Activated naive CD4-positive, alpha-beta T cell treated with anti-CD3 and anti-CD28 coated beads for 36 hours (primary cell): ENCODE results near the gene CSAG1. TPM values are rescaled to one million over a fixed set of nuclear protein-coding genes. Genes with fewer than 3 reads are reported as not detected.
"Not testable (repeated sequence)": the region's sequence is repeated elsewhere in the genome, so short reads cannot be mapped to it uniquely, and the experiment has no call there.

Experiments
- CTCF ChIA-PET: fragments of 350-600 bp; sonication (Branson Sonifier 250); formaldehyde crosslinking; loops from one replicate; lab custom pipeline; 2021; ENCODE audit warnings: antibody characterized with exemption; lab: Charles Lee
- DNase-seq: peaks from one replicate; pipeline ENCODE4 v3.0.0-alpha.2; 2020
- H3K27ac Mint-ChIP-seq: one replicate; pipeline ENCODE4 v1.8.0; 2021; ENCODE audit warnings: mild to moderate bottlenecking, mixed read lengths
- H3K27me3 Mint-ChIP-seq: one replicate; pipeline ENCODE4 v1.8.0; 2021; ENCODE audit warnings: low read depth, mixed read lengths
- H3K36me3 Mint-ChIP-seq: one replicate; pipeline ENCODE4 v1.8.0; 2021; ENCODE audit warnings: low read depth, mixed read lengths
- H3K4me1 Mint-ChIP-seq: one replicate; pipeline ENCODE4 v1.8.0; 2021; ENCODE audit warnings: low read depth, mixed read lengths
- H3K4me3 Mint-ChIP-seq: one replicate; pipeline ENCODE4 v1.8.0; 2021; ENCODE audit warnings: mild to moderate bottlenecking, moderate library complexity, mixed read lengths
- H3K9me3 Mint-ChIP-seq: one replicate; pipeline ENCODE4 v1.8.0; 2021; ENCODE audit warnings: mixed read lengths
- intact Hi-C: fragments of 100-400 bp; cut with micrococcal nuclease; formaldehyde crosslinking; loops from one replicate; pipeline ENCODE4 v1.15.1; 2023
- total RNA-seq, 2 experiments: library from RNA; stranded (reverse); gene quantifications; one replicate each; pipeline ENCODE4 v1.2.3, GENCODE V29; 2021

The CSAG1 gene
- total RNA-seq, result not detected

GRCh38 chrX:152733261-152733975 is at the start of gene CSAG1, which contains the start of gene MAGEA12:
TSS of gene CSAG1 (minus strand) at chrX:152733721. CDS start at chrX:152732460, 1,261 bp downstream.
TSS of gene MAGEA12 (plus strand) at chrX:152733757. CDS start at chrX:152736162, 2,405 bp downstream.
- no peak within 1 kb of the TSS for H3K27ac Mint-ChIP-seq
- intact Hi-C loops, result no loop called here
- H3K4me3 Mint-ChIP-seq, result no peak within 1 kb of the TSS
- H3K4me1 Mint-ChIP-seq, result no peaks in the 10 kb centered on the region
- H3K27me3 Mint-ChIP-seq, result no peaks in the 10 kb centered on the region
- H3K36me3 Mint-ChIP-seq, result no peaks in the 10 kb centered on the region
- CTCF ChIA-PET, result no interaction called here
- no peaks in the 10 kb centered on the region for H3K9me3 Mint-ChIP-seq
- DNase-seq, result no peak

GRCh38 chrX:152769549-152770289 is 36.2 kb upstream of the CSAG1 start, which contains the start of gene MAGEA6:
TSS of gene MAGEA6 (minus strand) at chrX:152769689. CDS start at chrX:152767650, 2,039 bp downstream.
- H3K9me3 Mint-ChIP-seq, H3K4me1 Mint-ChIP-seq, CTCF ChIA-PET, intact Hi-C loops, H3K27me3 Mint-ChIP-seq, H3K27ac Mint-ChIP-seq, H3K36me3 Mint-ChIP-seq, H3K4me3 Mint-ChIP-seq, DNase-seq: not testable (repeated sequence)

- H3K27me3 Mint-ChIP-seq, intact Hi-C loops, CTCF ChIA-PET, H3K4me3 Mint-ChIP-seq, DNase-seq, H3K4me1 Mint-ChIP-seq, H3K36me3 Mint-ChIP-seq, H3K9me3 Mint-ChIP-seq, H3K27ac Mint-ChIP-seq: not testable (repeated sequence)
Measured at GRCh38 chrX:152766562-152766961, 33.0 kb upstream of the CSAG1 start.

- H3K27ac Mint-ChIP-seq, H3K9me3 Mint-ChIP-seq, H3K4me3 Mint-ChIP-seq, H3K4me1 Mint-ChIP-seq, CTCF ChIA-PET, intact Hi-C loops, DNase-seq, H3K27me3 Mint-ChIP-seq, H3K36me3 Mint-ChIP-seq: not testable (repeated sequence)
Measured at GRCh38 chrX:152761582-152761981, 28.1 kb upstream of the CSAG1 start.

GRCh38 chrX:152759544-152759943 is 26.0 kb upstream of the CSAG1 start:
- H3K9me3 Mint-ChIP-seq, CTCF ChIA-PET: not testable (repeated sequence)

GRCh38 chrX:152758918-152759317 is 25.4 kb upstream of the CSAG1 start, which contains the start of gene CSAG3:
TSS of gene CSAG3 (plus strand) at chrX:152759218.
- H3K36me3 Mint-ChIP-seq, H3K9me3 Mint-ChIP-seq, H3K4me1 Mint-ChIP-seq, H3K4me3 Mint-ChIP-seq, intact Hi-C loops, DNase-seq, H3K27me3 Mint-ChIP-seq, H3K27ac Mint-ChIP-seq, CTCF ChIA-PET: not testable (repeated sequence)

More at GRCh38 chrX:152759544-152759943, 26.0 kb upstream of the CSAG1 start:
- DNase-seq, H3K4me3 Mint-ChIP-seq, H3K36me3 Mint-ChIP-seq, H3K27ac Mint-ChIP-seq, H3K4me1 Mint-ChIP-seq, intact Hi-C loops, H3K27me3 Mint-ChIP-seq: not testable (repeated sequence)

GRCh38 chrX:152754871-152755270 is 21.4 kb upstream of the CSAG1 start:
- H3K27ac Mint-ChIP-seq, CTCF ChIA-PET, H3K9me3 Mint-ChIP-seq, intact Hi-C loops, H3K4me1 Mint-ChIP-seq, H3K27me3 Mint-ChIP-seq, H3K36me3 Mint-ChIP-seq, H3K4me3 Mint-ChIP-seq, DNase-seq: not testable (repeated sequence)

- H3K27me3 Mint-ChIP-seq, H3K4me1 Mint-ChIP-seq, H3K27ac Mint-ChIP-seq, DNase-seq, H3K9me3 Mint-ChIP-seq, H3K4me3 Mint-ChIP-seq, CTCF ChIA-PET, intact Hi-C loops, H3K36me3 Mint-ChIP-seq: not testable (repeated sequence)
Measured at GRCh38 chrX:152753686-152754650, 20.4 kb upstream of the CSAG1 start, which contains the start of gene MAGEA2. TSS of gene MAGEA2 (minus strand) at chrX:152753842. CDS start at chrX:152751363, 2,479 bp downstream.

- H3K4me3 Mint-ChIP-seq, result no peak overlapping the region
- CTCF ChIA-PET, result no interaction called here
Measured at GRCh38 chrX:152738560-152738959, 5.0 kb upstream of the CSAG1 start.

GRCh38 chrX:152736528-152736927 is 3.0 kb upstream of the CSAG1 start:
- H3K27ac Mint-ChIP-seq, intact Hi-C loops, H3K4me1 Mint-ChIP-seq, DNase-seq, H3K4me3 Mint-ChIP-seq, H3K36me3 Mint-ChIP-seq, H3K9me3 Mint-ChIP-seq, CTCF ChIA-PET, H3K27me3 Mint-ChIP-seq: not testable (repeated sequence)

More at GRCh38 chrX:152738560-152738959, 5.0 kb upstream of the CSAG1 start:
- intact Hi-C loops, result no loop called here
- H3K27me3 Mint-ChIP-seq, result no peaks in the 10 kb centered on the region
- H3K36me3 Mint-ChIP-seq, result no peaks in the 10 kb centered on the region
- no peak for DNase-seq
- H3K9me3 Mint-ChIP-seq, result no peaks in the 10 kb centered on the region
- no peaks in the 10 kb centered on the region for H3K4me1 Mint-ChIP-seq
- H3K27ac Mint-ChIP-seq, result no peak overlapping the region

GRCh38 chrX:152735860-152736511 is 2.5 kb upstream of the CSAG1 start:
- H3K27ac Mint-ChIP-seq, result no peak overlapping the region
- no peaks in the 10 kb centered on the region for H3K27me3 Mint-ChIP-seq
- no peak for DNase-seq
- no peak overlapping the region for H3K4me3 Mint-ChIP-seq
- H3K4me1 Mint-ChIP-seq, result no peaks in the 10 kb centered on the region
- no peaks in the 10 kb centered on the region for H3K9me3 Mint-ChIP-seq
- intact Hi-C loops, result no loop called here
- CTCF ChIA-PET, result no interaction called here
- H3K36me3 Mint-ChIP-seq, result no peaks in the 10 kb centered on the region
